K562 (cell line): Measurements from ENCODE around the gene LIX1. TPM values are rescaled to one million over a fixed set of nuclear protein-coding genes. Genes with fewer than 3 reads are reported as not detected.

Experiments used
- ARID4B ChIP-seq: sonication (generic); formaldehyde crosslinking; IDR thresholded peaks from 2 replicates; pipeline ENCODE4 v1.8.0; 2022; ENCODE audit warnings: mild to moderate bottlenecking, missing genetic modification reagents
- GTF2A2 ChIP-seq: IDR thresholded peaks from 2 replicates; pipeline ENCODE4 v1.6.1; 2016; ENCODE audit warnings: mild to moderate bottlenecking, missing genetic modification characterization, missing compliant biosample characterization
- HES1 ChIP-seq: fragments of 450-650 bp; IDR thresholded peaks from 2 replicates; pipeline ENCODE4 v1.6.1; 2016; ENCODE audit warnings: low read depth, mild to moderate bottlenecking, moderate library complexity
- MGA ChIP-seq: fragments of 450-650 bp; IDR thresholded peaks from 2 replicates; pipeline ENCODE4 v1.6.1; 2016; ENCODE audit warnings: mild to moderate bottlenecking, moderate library complexity
- NR1H2 ChIP-seq: sonication (generic); formaldehyde crosslinking; IDR thresholded peaks from 2 replicates; pipeline ENCODE4 v1.4.0; 2020; ENCODE audit warnings: mild to moderate bottlenecking, missing genetic modification reagents
- NR2F6 ChIP-seq: fragments of 450-650 bp; formaldehyde crosslinking; IDR thresholded peaks from 2 replicates; pipeline ENCODE4 v1.4.0; 2020; ENCODE audit warnings: mild to moderate bottlenecking
- STAG1 ChIP-seq: sonication (generic); formaldehyde crosslinking; IDR thresholded peaks from 2 replicates; pipeline ENCODE4 v1.5.0; 2020; ENCODE audit warnings: missing genetic modification reagents, borderline replicate concordance
- ZNF134 ChIP-seq: fragments of 250-450 bp; sonication (Bioruptor Pico); conservative IDR thresholded peaks from 2 replicates; pipeline ENCODE4 v1.4.0; 2020
- ZNF23 ChIP-seq: fragments of 250-450 bp; sonication (Bioruptor Pico); IDR thresholded peaks from 2 replicates; pipeline ENCODE4 v1.4.0; 2020; ENCODE audit warnings: mild to moderate bottlenecking
- polyA plus RNA-seq, 8 experiments: library from polyadenylated mRNA; depleted of rRNA in 4 of 8; stranded (reverse) in 5 of 8; unstranded in 3 of 8; fragments of >200 nt; fragmentation: Nextera tagmentation in 2 of 8; fragmentation: Illumina TruSeq in 1 of 8; extraction: Ambion mirVana in 2 of 8; extraction: Trizol in 1 of 8; gene quantifications; 2 replicates each; pipeline versions ENCODE4 v1.2.1 to v1.2.3, GENCODE V29; 2011 to 2014; ENCODE audit warnings: inconsistent platforms in 1 of 8, missing spikeins in 1 of 8
- total RNA-seq, 7 experiments: library from RNA; depleted of rRNA in 6 of 7; stranded (reverse); fragments of >200 nt in 6 of 7; fragmentation: Illumina TruSeq in 2 of 7; extraction: Trizol in 2 of 7; gene quantifications; 2 replicates each; pipeline versions ENCODE4 v1.2.1 to v1.2.3, GENCODE V29; 2011 to 2021; ENCODE audit warnings: low replicate concordance in 1 of 7

LIX1 gene
- total and polyA plus RNA-seq, 9 of the 15 experiments (the other 6 are each of a cell fraction or from before 2014, with no cell fraction given), result 0.01 to 0.18 TPM; not detected in 7

- TF ChIP-seq MGA, result peak; percentile 35; the same call in 1 of the 2 replicates
- TF ChIP-seq ZNF134 (CRISPR knock-in tag), result peak; percentile 74
- TF ChIP-seq NR2F6 (CRISPR knock-in tag), result no peak
- peak; percentile 40; the same call in 1 of the 2 replicates for TF ChIP-seq HES1
- no peak for TF ChIP-seq ARID4B (CRISPR knock-in tag)
- TF ChIP-seq ZNF23 (CRISPR knock-in tag), result no peak
- no peak for TF ChIP-seq NR1H2
- no peak for TF ChIP-seq STAG1 (CRISPR knock-in tag)
- TF ChIP-seq GTF2A2 (tag), result no peak
These were observed 53.1 kb downstream of the LIX1 start (continued) for GRCh38 chr5:97089149-97089801.
